Stomach (tissue), 4 donors: Measurements from ENCODE around the gene DPAGT1.

ENCODE experiments used
- EP300 ChIP-seq: sonication (generic); formaldehyde crosslinking; IDR thresholded peaks from one replicate; pipeline ENCODE4 v1.6.1; 2017; ENCODE audit warnings: antibody characterized with exemption
- POLR2A ChIP-seq, 4 donors: fragments of 450-650 bp; IDR thresholded peaks; one replicate each; pipeline ENCODE4 v1.6.1; 2016; ENCODE audit warnings: antibody characterized with exemption in 4 of 4, control low read depth in 2 of 4, mild to moderate bottlenecking in 1 of 4, moderate library complexity in 1 of 4
- POLR2AphosphoS5 ChIP-seq, 3 donors: sonication (generic); formaldehyde crosslinking; IDR thresholded peaks; one replicate each; pipeline ENCODE4 v1.6.1; 2016; ENCODE audit warnings: antibody characterized with exemption in 3 of 3
- TF ChIP-seq, protein P1 (sequence below), 7 experiments: fragments of 450-650 bp in 4 of 7; fragments of 200-600 bp in 3 of 7; sonication (generic) in 3 of 7; IDR thresholded peaks; one replicate each; pipeline ENCODE4 v1.5.1; 2016 to 2019; ENCODE audit warnings: antibody characterized with exemption in 7 of 7, control low read depth in 2 of 7, mild to moderate bottlenecking in 1 of 7

DNA sequence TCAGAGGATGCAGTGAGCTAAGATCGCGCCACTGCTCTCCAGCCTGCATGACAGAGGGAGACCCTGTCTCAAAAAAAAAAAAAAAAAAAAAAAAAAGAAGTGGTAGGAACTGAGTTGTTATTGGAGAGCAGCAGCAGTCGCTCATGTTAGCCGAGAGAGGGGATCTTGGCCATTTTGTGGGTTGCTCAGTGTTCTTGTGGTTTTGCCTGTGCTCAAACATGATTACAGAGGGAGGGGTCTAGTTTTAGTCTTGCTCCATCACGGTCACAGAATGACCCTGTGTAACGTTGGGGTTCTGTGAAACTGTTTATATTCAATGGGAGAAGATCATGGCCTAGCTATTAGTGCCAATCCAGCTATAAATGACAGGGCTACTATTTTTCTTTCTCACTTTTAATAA is 1.9 kb downstream of the DPAGT1 start:
- TF ChIP-seq, protein P1, sequence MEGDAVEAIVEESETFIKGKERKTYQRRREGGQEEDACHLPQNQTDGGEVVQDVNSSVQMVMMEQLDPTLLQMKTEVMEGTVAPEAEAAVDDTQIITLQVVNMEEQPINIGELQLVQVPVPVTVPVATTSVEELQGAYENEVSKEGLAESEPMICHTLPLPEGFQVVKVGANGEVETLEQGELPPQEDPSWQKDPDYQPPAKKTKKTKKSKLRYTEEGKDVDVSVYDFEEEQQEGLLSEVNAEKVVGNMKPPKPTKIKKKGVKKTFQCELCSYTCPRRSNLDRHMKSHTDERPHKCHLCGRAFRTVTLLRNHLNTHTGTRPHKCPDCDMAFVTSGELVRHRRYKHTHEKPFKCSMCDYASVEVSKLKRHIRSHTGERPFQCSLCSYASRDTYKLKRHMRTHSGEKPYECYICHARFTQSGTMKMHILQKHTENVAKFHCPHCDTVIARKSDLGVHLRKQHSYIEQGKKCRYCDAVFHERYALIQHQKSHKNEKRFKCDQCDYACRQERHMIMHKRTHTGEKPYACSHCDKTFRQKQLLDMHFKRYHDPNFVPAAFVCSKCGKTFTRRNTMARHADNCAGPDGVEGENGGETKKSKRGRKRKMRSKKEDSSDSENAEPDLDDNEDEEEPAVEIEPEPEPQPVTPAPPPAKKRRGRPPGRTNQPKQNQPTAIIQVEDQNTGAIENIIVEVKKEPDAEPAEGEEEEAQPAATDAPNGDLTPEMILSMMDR (IDR thresholded peaks at IDR 0.05), result no peak
- no peak for TF ChIP-seq POLR2AphosphoS5 (IDR thresholded peaks at IDR 0.05)
- no peak for TF ChIP-seq POLR2A (IDR thresholded peaks at IDR 0.05)
- TF ChIP-seq EP300, result no peak
